ENCODE data around the gene MACROH2A1. TPM values are rescaled to one million over a fixed set of nuclear protein-coding genes. Genes with fewer than 3 reads are reported as not detected.

The MACROH2A1 gene
- total RNA-seq, 2 experiments from 2014 or later: 201 to 208 TPM

DNA sequence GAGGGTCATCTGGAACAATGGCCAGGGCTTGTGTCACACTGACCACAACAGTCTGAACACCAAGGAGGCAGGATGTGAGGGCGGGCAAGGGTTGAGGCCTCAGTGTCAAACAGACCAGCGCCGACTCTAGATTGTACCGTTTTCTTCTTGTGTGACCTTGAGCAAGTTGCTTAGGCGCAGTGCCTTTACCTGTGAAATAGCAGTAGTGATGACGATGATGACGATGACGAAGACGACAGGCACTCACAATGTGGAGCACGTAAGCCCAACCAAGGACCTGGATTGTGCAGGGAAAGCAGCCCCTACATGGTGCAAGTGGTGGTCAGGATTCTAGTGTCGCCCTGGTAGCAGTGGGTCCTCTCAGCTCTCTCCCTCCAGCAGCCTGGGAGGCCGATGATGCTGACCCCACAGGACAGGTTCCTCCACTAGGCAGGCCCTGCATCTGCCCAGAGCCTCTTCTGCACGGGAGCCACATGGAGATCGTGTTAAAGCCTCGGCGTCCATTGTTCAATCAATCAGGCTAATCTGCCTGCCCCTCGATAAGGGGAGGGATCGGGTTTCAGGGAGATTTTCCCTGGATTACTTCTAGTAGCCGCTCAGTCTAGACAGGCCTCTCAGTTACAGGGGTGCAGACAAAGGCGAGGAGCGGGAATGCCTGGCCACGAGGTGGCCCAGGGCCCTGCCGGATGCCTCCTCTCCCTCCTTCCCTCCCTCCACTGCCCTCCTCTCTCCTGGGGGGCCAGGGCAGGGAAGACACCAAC, 91.7 kb downstream of the MACROH2A1 start:
- H3K4me1 Mint-ChIP-seq: peaks cover 16% of the 10 kb centered on the region
- no peaks in the 10 kb centered on the region for H3K36me3 Mint-ChIP-seq
- H3K27ac Mint-ChIP-seq: no peak overlapping the region
- H3K9me3 Mint-ChIP-seq: no peaks in the 10 kb centered on the region
- no peak for DNase-seq
- no peak overlapping the region for H3K4me3 Mint-ChIP-seq
- H3K27me3 Mint-ChIP-seq: peaks cover 9% of the 10 kb centered on the region

- Mint-ChIP-seq H3K27ac (no peak overlapping the region), H3K4me1 (peaks cover 16% of the 10 kb centered on the region), H3K4me3 (no peak overlapping the region), H3K36me3 (no peaks in the 10 kb centered on the region), H3K27me3 (peaks cover 9% of the 10 kb centered on the region), H3K9me3 (no peaks in the 10 kb centered on the region)
- no peak for DNase-seq
Observed at GRCh38 chr5:135306557-135306956, 92.5 kb downstream of the MACROH2A1 start.

DNA sequence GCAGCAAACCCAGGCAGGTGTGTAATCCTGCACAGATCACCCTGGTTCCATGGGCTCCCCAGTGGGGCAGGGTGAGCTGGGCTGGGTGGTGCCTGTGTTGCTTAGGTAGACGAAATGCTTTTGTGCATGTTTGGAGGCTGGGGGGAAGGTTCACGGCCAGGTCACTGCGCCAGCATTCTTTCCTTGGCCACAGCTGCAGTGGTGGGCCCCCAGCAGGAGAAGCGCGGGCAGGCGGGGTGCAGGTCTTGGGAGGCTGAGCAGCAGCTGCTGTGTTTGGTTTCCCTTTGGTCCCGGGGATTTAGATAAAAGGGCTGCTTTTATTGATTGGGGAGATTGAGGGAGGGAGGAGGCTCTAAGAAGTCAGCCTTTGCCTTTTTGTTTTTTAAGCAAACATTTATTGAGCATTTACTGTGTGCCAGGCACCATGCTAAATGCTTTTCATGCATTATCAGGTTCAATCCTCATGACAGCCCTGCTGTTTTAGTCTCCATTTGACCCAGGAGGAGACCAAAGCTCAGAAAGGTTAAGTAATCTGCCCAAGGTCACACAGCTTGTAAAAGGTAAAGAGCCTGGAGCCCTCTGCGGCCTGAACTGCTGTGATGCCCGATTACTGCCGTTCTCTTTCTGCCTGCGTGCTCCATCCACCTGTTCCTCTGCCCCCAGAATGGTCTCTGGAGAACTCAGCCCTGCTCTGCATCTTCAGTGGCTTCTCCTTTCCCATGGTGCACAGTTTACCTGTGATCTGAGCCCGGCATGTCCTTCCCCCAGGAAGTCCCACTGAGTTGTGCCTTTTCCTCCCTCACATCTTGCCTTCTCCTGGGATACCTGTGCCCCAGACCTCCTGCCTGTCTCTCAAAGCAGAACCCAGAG, 94.4 kb downstream of the MACROH2A1 start:
- Mint-ChIP-seq H3K36me3 (no peaks in the 10 kb centered on the region), H3K4me3 (no peak overlapping the region), H3K9me3 (no peaks in the 10 kb centered on the region), H3K27me3 (peaks cover 14% of the 10 kb centered on the region), H3K4me1 (peaks cover 3% of the 10 kb centered on the region), H3K27ac (no peak overlapping the region)
- DNase-seq: no peak

DNA sequence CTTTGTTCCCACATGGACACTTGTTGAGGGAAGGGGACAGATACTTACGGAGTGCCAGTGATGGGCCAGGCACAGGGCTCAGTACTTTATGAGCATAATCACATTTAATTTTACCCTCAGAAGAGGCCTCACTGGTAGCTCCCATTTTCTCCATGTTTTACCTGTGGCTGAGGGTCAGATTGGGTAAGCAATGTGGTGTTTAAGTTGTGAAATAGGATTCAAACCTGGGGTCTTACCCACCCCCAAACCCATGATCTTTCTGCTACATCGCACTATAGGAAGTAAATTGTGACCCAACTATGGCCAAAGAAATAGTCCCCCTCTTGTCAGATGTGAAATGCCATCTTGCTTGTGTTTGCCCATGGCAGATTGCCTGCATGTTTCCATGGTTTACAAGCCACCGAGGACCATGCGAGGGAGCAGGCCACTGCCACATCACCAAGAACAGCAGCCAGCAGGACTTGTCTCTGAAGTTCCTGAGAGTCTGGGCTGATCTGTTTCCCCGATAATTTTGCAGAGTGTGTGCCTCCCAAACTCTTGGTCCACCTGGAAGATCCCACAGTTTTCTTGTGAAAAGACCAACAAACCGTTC, 95.4 kb downstream of the MACROH2A1 start:
- Mint-ChIP-seq H3K27me3 (peaks cover 14% of the 10 kb centered on the region), H3K4me3 (no peak overlapping the region), H3K27ac (no peak overlapping the region), H3K9me3 (no peaks in the 10 kb centered on the region), H3K4me1 (no peaks in the 10 kb centered on the region), H3K36me3 (no peaks in the 10 kb centered on the region)
- DNase-seq: no peak

- H3K4me1 Mint-ChIP-seq: no peaks in the 10 kb centered on the region
- DNase-seq: no peak
- H3K4me3 Mint-ChIP-seq: no peak overlapping the region
- no peaks in the 10 kb centered on the region for H3K9me3 Mint-ChIP-seq
- H3K27me3 Mint-ChIP-seq: peaks cover 32% of the 10 kb centered on the region
- no peak overlapping the region for H3K27ac Mint-ChIP-seq
- H3K36me3 Mint-ChIP-seq: no peaks in the 10 kb centered on the region
Observed at GRCh38 chr5:135296900-135297816, 101.9 kb downstream of the MACROH2A1 start.

- Mint-ChIP-seq H3K4me3 (no peak overlapping the region), H3K27me3 (peaks cover 40% of the 10 kb centered on the region), H3K36me3 (no peaks in the 10 kb centered on the region), H3K9me3 (no peaks in the 10 kb centered on the region), H3K27ac (no peak overlapping the region), H3K4me1 (no peaks in the 10 kb centered on the region)
- no peak for DNase-seq
Observed at GRCh38 chr5:135295852-135296251, 103.2 kb downstream of the MACROH2A1 start.

DNA sequence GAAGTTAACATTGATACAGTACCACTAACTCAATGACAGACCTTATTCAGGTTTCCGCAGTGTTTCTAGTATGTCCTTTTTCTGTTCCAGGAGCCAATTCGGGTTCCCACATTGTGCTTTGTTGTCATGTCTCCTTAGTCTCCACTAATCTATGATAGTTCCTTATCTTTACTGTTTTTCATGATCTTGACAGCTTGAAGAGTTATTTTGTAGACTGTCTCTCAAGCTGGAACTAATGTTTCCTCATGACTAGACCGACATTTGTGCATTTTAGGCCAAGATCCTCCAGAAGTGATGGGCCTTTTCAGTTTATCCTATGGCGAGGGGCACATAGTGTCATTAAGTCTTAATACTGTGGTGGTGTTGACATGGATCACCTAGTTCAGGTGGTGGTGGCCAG, 104.2 kb downstream of the MACROH2A1 start:
- Mint-ChIP-seq H3K9me3 (no peaks in the 10 kb centered on the region), H3K4me1 (no peaks in the 10 kb centered on the region), H3K27me3 (peaks cover 37% of the 10 kb centered on the region), H3K4me3 (no peak overlapping the region), H3K27ac (no peak overlapping the region), H3K36me3 (no peaks in the 10 kb centered on the region)
- no peak for DNase-seq

- peaks cover 38% of the 10 kb centered on the region for H3K27me3 Mint-ChIP-seq
- DNase-seq: no peak
- no peak overlapping the region for H3K27ac Mint-ChIP-seq
- H3K4me3 Mint-ChIP-seq: no peak overlapping the region
- no peaks in the 10 kb centered on the region for H3K9me3 Mint-ChIP-seq
- H3K36me3 Mint-ChIP-seq: no peaks in the 10 kb centered on the region
- H3K4me1 Mint-ChIP-seq: no peaks in the 10 kb centered on the region
Observed at GRCh38 chr5:135289651-135290050, 109.4 kb downstream of the MACROH2A1 start.

- no peak overlapping the region for H3K27ac Mint-ChIP-seq
- no peak for DNase-seq
- no peaks in the 10 kb centered on the region for H3K36me3 Mint-ChIP-seq
- H3K4me1 Mint-ChIP-seq: no peaks in the 10 kb centered on the region
- no peak overlapping the region for H3K4me3 Mint-ChIP-seq
- H3K9me3 Mint-ChIP-seq: no peaks in the 10 kb centered on the region
- H3K27me3 Mint-ChIP-seq: peaks cover 30% of the 10 kb centered on the region
Observed at GRCh38 chr5:135287551-135287950, 111.5 kb downstream of the MACROH2A1 start.

Other genes with a start within 250 kb of the MACROH2A1 start
- not detected for gene DCANP1, start 48.1 kb upstream of the MACROH2A1 start, total RNA-seq
- not detected for gene TIFAB, start 53.1 kb upstream of the MACROH2A1 start, total RNA-seq
- not detected for gene NEUROG1, start 136.7 kb upstream of the MACROH2A1 start, total RNA-seq
- not detected for gene CXCL14, start 179.8 kb upstream of the MACROH2A1 start, total RNA-seq

Measured in activated naive CD8-positive, alpha-beta T cell treated with anti-CD3 and anti-CD28 coated beads for 36 hours (primary cell).